PC-9 (cell line): ENCODE results near the gene TRAF6. TPM values are rescaled to one million over a fixed set of nuclear protein-coding genes. Genes with fewer than 3 reads are reported as not detected.

Source experiments
- BruUV-seq: library from RNA; stranded (reverse); fragments of 400-500 nt; replicated peaks from 2 replicates; lab custom pipeline; 2021; lab: Mats Ljungman, UMichigan
- CTCF ChIA-PET: fragments of 300-600 bp; sonication (Branson Sonifier 250); formaldehyde crosslinking; loops from one replicate; lab custom pipeline; 2022; ENCODE audit warnings: antibody characterized with exemption; lab: Charles Lee
- POLR2A ChIA-PET: fragments of 300-600 bp; sonication (Branson Sonifier 250); formaldehyde crosslinking; loops from one replicate; lab custom pipeline; 2022; ENCODE audit warnings: antibody characterized with exemption; ENCODE audit not compliant: unreplicated experiment; lab: Charles Lee
- DNase-seq, 2 experiments: peaks; one replicate each; pipeline versions ENCODE4 v3.0.0 to v3.0.0-alpha.2; 2015 to 2022; ENCODE audit warnings: mixed read lengths in 1 of 2
- H2AFZ ChIP-seq: fragments of 200-600 bp; sonication (generic); 2 replicates; pipeline ENCODE4 v1.8.1; 2017; ENCODE audit warnings: antibody characterized with exemption
- H3F3A ChIP-seq: fragments of 200-600 bp; sonication (generic); 2 replicates; pipeline ENCODE4 v1.8.1; 2017; ENCODE audit warnings: antibody characterized with exemption, mild to moderate bottlenecking, low read depth; ENCODE audit not compliant: insufficient read depth
- H3K27ac ChIP-seq: fragments of 200-600 bp; sonication (generic); 2 replicates; pipeline ENCODE4 v1.6.1; 2016; ENCODE audit warnings: mixed run types
- H3K27me3 ChIP-seq: fragments of 200-600 bp; sonication (generic); 2 replicates; pipeline ENCODE4 v1.6.1; 2016; ENCODE audit warnings: low read depth, mixed run types; ENCODE audit not compliant: insufficient read depth
- H3K36me3 ChIP-seq: fragments of 200-600 bp; sonication (generic); 2 replicates; pipeline ENCODE4 v1.6.1; 2016; ENCODE audit warnings: low read depth, mixed run types
- H3K4me1 ChIP-seq: fragments of 200-600 bp; sonication (generic); replicated peaks from 2 replicates; pipeline ENCODE4 v1.6.1; 2016; ENCODE audit warnings: mixed run types; ENCODE audit not compliant: insufficient read depth
- H3K4me2 ChIP-seq: fragments of 200-600 bp; sonication (generic); 2 replicates; pipeline ENCODE4 v1.6.1; 2017; ENCODE audit warnings: mixed run types
- H3K4me3 ChIP-seq: fragments of 200-600 bp; sonication (generic); 2 replicates; pipeline ENCODE4 v1.6.1; 2016; ENCODE audit warnings: mixed run types
- H3K79me2 ChIP-seq: fragments of 200-600 bp; sonication (generic); 2 replicates; pipeline ENCODE4 v1.6.1; 2017; ENCODE audit warnings: low read depth, mixed run types
- H3K9me2 ChIP-seq: fragments of 200-600 bp; sonication (generic); 2 replicates; pipeline ENCODE4 v1.8.1; 2017; ENCODE audit warnings: mild to moderate bottlenecking; ENCODE audit not compliant: insufficient read depth
- H3K9me3 ChIP-seq: fragments of 200-600 bp; sonication (generic); 2 replicates; pipeline ENCODE4 v1.8.1; 2016; ENCODE audit warnings: low read depth; ENCODE audit not compliant: insufficient read depth
- H4K20me1 ChIP-seq: fragments of 200-600 bp; sonication (generic); 2 replicates; pipeline ENCODE4 v1.8.1; 2017; ENCODE audit not compliant: insufficient read depth
- CTCF ChIP-seq: fragments of 200-600 bp; sonication (generic); conservative IDR thresholded peaks from 2 replicates; pipeline ENCODE4 v1.6.1; 2017; ENCODE audit warnings: mixed run types, antibody characterized with exemption, mild to moderate bottlenecking, moderate library complexity
- EZH2 ChIP-seq: fragments of 200-600 bp; sonication (generic); IDR thresholded peaks from 2 replicates; pipeline ENCODE4 v1.8.0; 2017; ENCODE audit warnings: antibody characterized with exemption, low read depth
- intact Hi-C: fragments of 100-400 bp; cut with micrococcal nuclease; formaldehyde crosslinking; loops from one replicate; pipeline ENCODE4 v1.10.0; 2022; ENCODE audit not compliant: unreplicated experiment
- total RNA-seq: library from RNA; stranded (reverse); gene quantifications from 2 replicates; pipeline ENCODE4 v1.2.3, GENCODE V29; 2021

Gene TRAF6
- total RNA-seq, 1 experiment from 2014 or later: 9.2 TPM

- H3K9me3 ChIP-seq: no peaks in the 10 kb centered on the region
- no peak overlapping the region for H3K27ac ChIP-seq
- no peak overlapping the region for H2AFZ ChIP-seq
- no peaks in the 10 kb centered on the region for H4K20me1 ChIP-seq
- no peaks in the 10 kb centered on the region for H3K9me2 ChIP-seq
- H3K27me3 ChIP-seq: no peaks in the 10 kb centered on the region
- intact Hi-C loops: no loop called here
- H3K79me2 ChIP-seq: no peaks in the 10 kb centered on the region
- H3F3A ChIP-seq: peaks cover 36% of the 10 kb centered on the region
- TF ChIP-seq CTCF: no peak
- TF ChIP-seq EZH2: no peak
- CTCF ChIA-PET: no interaction called here
- H3K4me2 ChIP-seq: peak overlapping the region; percentile 26
- POLR2A ChIA-PET: interaction anchor here (0.6 kb wide), 2 partner anchors 889 to 1338 kb away, joined by 3 to 7 read pairs; no protein-coding TSS in a partner anchor
- no peak overlapping the region for H3K4me3 ChIP-seq
- no peak for DNase-seq
- H3K4me1 ChIP-seq: peaks cover 73% of the 10 kb centered on the region
- no TSS peak for BruUV-seq
- H3K36me3 ChIP-seq: no peaks in the 10 kb centered on the region
Observed at GRCh38 chr11:36450110-36450572, 59.9 kb downstream of the TRAF6 start.

- no TSS peak for BruUV-seq
- no peak overlapping the region for H3K27ac ChIP-seq
Observed at GRCh38 chr11:36449561-36450096, 60.4 kb downstream of the TRAF6 start.

GRCh38 chr11:36447947-36448346, 62.1 kb downstream of the TRAF6 start:
- H3K27ac ChIP-seq: peak overlapping the region; percentile 38
- H3K4me1 ChIP-seq: peaks cover 51% of the 10 kb centered on the region
- H3K79me2 ChIP-seq: no peaks in the 10 kb centered on the region
- no peak overlapping the region for H3K4me3 ChIP-seq
- intact Hi-C loops: loop anchor here (2.0 to 5.0 kb wide), 2 partner anchors 86 to 299 kb away; no protein-coding TSS in a partner anchor
- ChIA-PET POLR2A (no interaction called here), CTCF (no interaction called here)
- H3K36me3 ChIP-seq: no peaks in the 10 kb centered on the region
- peak overlapping the region; percentile 54 for H3K4me2 ChIP-seq
- no peaks in the 10 kb centered on the region for H3K9me3 ChIP-seq
- no peaks in the 10 kb centered on the region for H3K9me2 ChIP-seq
- H3F3A ChIP-seq: peaks cover 25% of the 10 kb centered on the region
- no peak overlapping the region for H2AFZ ChIP-seq
- DNase-seq: peak; percentile 95 to 98
- TF ChIP-seq CTCF (no peak), EZH2 (no peak)
- no peaks in the 10 kb centered on the region for H4K20me1 ChIP-seq
- no peaks in the 10 kb centered on the region for H3K27me3 ChIP-seq
- no TSS peak for BruUV-seq

More at GRCh38 chr11:36449561-36450096, 60.4 kb downstream of the TRAF6 start:
- CTCF ChIA-PET: no interaction called here
- H4K20me1 ChIP-seq: no peaks in the 10 kb centered on the region
- peaks cover 68% of the 10 kb centered on the region for H3K4me1 ChIP-seq
- POLR2A ChIA-PET: interaction anchor here (0.6 kb wide), 2 partner anchors 888 to 1338 kb away, joined by 3 to 7 read pairs; no protein-coding TSS in a partner anchor
- H3K9me3 ChIP-seq: no peaks in the 10 kb centered on the region
- H2AFZ ChIP-seq: no peak overlapping the region
- no peaks in the 10 kb centered on the region for H3K9me2 ChIP-seq
- H3K79me2 ChIP-seq: no peaks in the 10 kb centered on the region
- intact Hi-C loops: loop anchor here (2.0 to 5.0 kb wide), 2 partner anchors 87 to 301 kb away; no protein-coding TSS in a partner anchor
- H3F3A ChIP-seq: peaks cover 30% of the 10 kb centered on the region
- no peak overlapping the region for H3K4me3 ChIP-seq
- no peak for DNase-seq
- TF ChIP-seq EZH2 (no peak), CTCF (no peak)
- H3K27me3 ChIP-seq: no peaks in the 10 kb centered on the region
- peak overlapping the region; percentile 26 for H3K4me2 ChIP-seq
- no peaks in the 10 kb centered on the region for H3K36me3 ChIP-seq
